Limb (tissue), 2 donors: ENCODE data around the gene RAPGEF3.

Experiments used
- DNase-seq, 2 donors: peaks; one replicate each; pipeline ENCODE4 v3.0.0-alpha.2; 2016; ENCODE audit errors: extremely low spot score in 2 of 2

Gene RAPGEF3

GRCh38 chr12:47791351-47791746 lies 32.7 kb upstream of the RAPGEF3 start:
- DNase-seq: no peak

- no peak for DNase-seq
Measured at GRCh38 chr12:47790676-47791350, 32.1 kb upstream of the RAPGEF3 start.

GRCh38 chr12:47789712-47790489 lies 31.2 kb upstream of the RAPGEF3 start:
- DNase-seq: no peak

GRCh38 chr12:47789141-47789540 lies 30.5 kb upstream of the RAPGEF3 start:
- DNase-seq: no peak

GRCh38 chr12:47787596-47788319 lies 29.1 kb upstream of the RAPGEF3 start:
- DNase-seq: no peak

- DNase-seq: no peak
Measured at GRCh38 chr12:47786662-47787280, 28.1 kb upstream of the RAPGEF3 start.

- DNase-seq: no peak
Measured at GRCh38 chr12:47785887-47786661, 27.4 kb upstream of the RAPGEF3 start.

- no peak for DNase-seq
Measured at GRCh38 chr12:47785036-47785886, 26.6 kb upstream of the RAPGEF3 start.

- DNase-seq: no peak
Measured at GRCh38 chr12:47783821-47784819, 25.4 kb upstream of the RAPGEF3 start.

GRCh38 chr12:47783024-47783755 lies 24.5 kb upstream of the RAPGEF3 start:
- DNase-seq: peak in 1 of 2 donors; percentile 35

- DNase-seq: peak in 1 of 2 donors; percentile 32
Measured at GRCh38 chr12:47782372-47782770, 23.7 kb upstream of the RAPGEF3 start.

GRCh38 chr12:47781479-47782371 lies 23.0 kb upstream of the RAPGEF3 start:
- no peak for DNase-seq

GRCh38 chr12:47779943-47780504 lies 21.3 kb upstream of the RAPGEF3 start:
- no peak for DNase-seq

GRCh38 chr12:47779301-47779942 lies 20.7 kb upstream of the RAPGEF3 start:
- DNase-seq: peak; percentile 85 to 94

- no peak for DNase-seq
Measured at GRCh38 chr12:47778881-47779280, 20.2 kb upstream of the RAPGEF3 start.
